Upper lobe of left lung (tissue), 6 donors: ENCODE measurements around the gene LHX2. TPM values are rescaled to one million over a fixed set of nuclear protein-coding genes. Genes with fewer than 3 reads are reported as not detected.

Experiments
- ATAC-seq, 2 donors: fragments of 200-7000 bp; cut with Tn5 transposase; one replicate each; pipeline ENCODE4 v1.9.1; 2022; ENCODE audit warnings: mild to moderate bottlenecking in 2 of 2, moderate library complexity in 2 of 2; ENCODE audit not compliant: low FRiP score in 2 of 2
- DNase-seq, 2 donors: peaks; one replicate each; pipeline ENCODE4 v3.0.0-alpha.2; 2019 to 2020
- H3K27ac ChIP-seq, 4 donors: fragments of 200-600 bp; sonication (generic); one replicate each; pipeline ENCODE4 v1.5.1; 2016 to 2019
- H3K27me3 ChIP-seq, 4 donors: fragments of 200-600 bp; sonication (generic); one replicate each; pipeline ENCODE4 v1.5.1; 2017 to 2019
- H3K36me3 ChIP-seq, 4 donors: fragments of 200-600 bp; sonication (generic); one replicate each; pipeline ENCODE4 v1.5.1; 2016 to 2019
- H3K4me1 ChIP-seq, 4 donors: fragments of 200-600 bp; sonication (generic); one replicate each; pipeline ENCODE4 v1.5.1; 2018 to 2019
- H3K4me3 ChIP-seq, 4 donors: fragments of 200-600 bp; sonication (generic); one replicate each; pipeline ENCODE4 v1.5.1; 2017 to 2019; ENCODE audit warnings: mild to moderate bottlenecking in 2 of 4, moderate library complexity in 1 of 4
- H3K9me3 ChIP-seq, 4 donors: fragments of 200-600 bp; sonication (generic); one replicate each; pipeline ENCODE4 v1.5.1; 2018 to 2019
- EP300 ChIP-seq, 4 donors: sonication (generic); formaldehyde crosslinking; IDR thresholded peaks; one replicate each; pipeline ENCODE4 v1.5.1; 2017; ENCODE audit warnings: antibody characterized with exemption in 4 of 4, control low read depth in 2 of 4
- POLR2A ChIP-seq, 4 donors: fragments of 450-650 bp; IDR thresholded peaks; one replicate each; pipeline ENCODE4 v1.5.1; 2016 to 2017; ENCODE audit warnings: antibody characterized with exemption in 4 of 4, mild to moderate bottlenecking in 2 of 4
- POLR2AphosphoS5 ChIP-seq, 2 donors: sonication (generic); formaldehyde crosslinking; IDR thresholded peaks; one replicate each; pipeline ENCODE4 v1.5.1; 2017; ENCODE audit warnings: antibody characterized with exemption in 2 of 2
- WGBS, 2 donors: methylation state at CpG; one replicate each; pipeline ENCODE4 v1.1.5; 2017 to 2018; 5-methylcytosine and 5-hydroxymethylcytosine counted together
- total RNA-seq, 6 donors: library from RNA; depleted of rRNA in 4 of 6; stranded (reverse); fragments of >200 nt in 4 of 6; gene quantifications; one replicate each; pipeline versions ENCODE4 v1.1.0 to v1.2.1, GENCODE V29; 2016 to 2021
- TF ChIP-seq, protein P1 (sequence below), 6 experiments: fragments of 450-650 bp in 4 of 6; fragments of 200-600 bp in 2 of 6; sonication (generic) in 2 of 6; IDR thresholded peaks; one replicate each; pipeline ENCODE4 v1.5.1; 2016 to 2019; ENCODE audit warnings: antibody characterized with exemption in 6 of 6
- donor health status: DM: no; HTN: no; CAD: no; lungs with moderate emphysema.
- donor health status: DM: no; HTN: yes; CAD: no; lungs with severe emphysema.

LHX2 gene
- total RNA-seq, 6 donors from 2014 or later, result not detected

DNA sequence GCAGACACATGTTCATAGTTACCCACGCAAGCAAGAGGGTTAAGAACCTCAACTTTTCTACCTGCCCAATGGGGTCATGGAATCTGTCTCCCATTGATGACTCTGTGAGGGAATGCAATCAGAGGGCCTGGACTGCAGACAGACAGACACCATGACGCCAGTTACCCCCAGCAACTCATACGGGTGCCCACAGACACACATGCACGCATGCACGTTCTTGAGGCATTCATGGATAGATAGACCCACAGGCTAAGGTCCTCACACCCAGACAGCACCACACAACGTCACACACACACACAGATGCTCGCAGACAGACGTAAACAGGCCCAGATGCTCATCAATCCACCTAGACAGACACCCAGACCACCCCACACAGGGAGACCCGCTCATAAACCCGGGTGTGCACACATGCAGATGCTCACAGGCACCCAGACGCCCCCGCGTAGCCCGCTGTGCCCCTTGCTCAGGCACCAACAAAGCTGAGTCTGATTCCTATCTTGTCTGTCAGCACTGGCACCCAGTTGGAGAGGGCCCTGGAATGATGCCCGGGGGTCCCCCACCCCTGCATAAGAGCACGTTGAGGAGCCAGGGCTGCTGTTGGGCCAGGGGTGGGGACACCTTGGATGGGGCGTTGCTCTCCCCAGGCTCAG lies 23.6 kb downstream of the LHX2 start:
- DNase-seq (peak in 1 of 2 donors; percentile 74), ATAC-seq (no peak)
- peaks cover 0 to 4% (median 0%) of the 10 kb centered on the region in 4 donors for H3K4me1 ChIP-seq
- TF ChIP-seq POLR2AphosphoS5 (IDR thresholded peaks at IDR 0.05), result no peak
- TF ChIP-seq, protein P1, sequence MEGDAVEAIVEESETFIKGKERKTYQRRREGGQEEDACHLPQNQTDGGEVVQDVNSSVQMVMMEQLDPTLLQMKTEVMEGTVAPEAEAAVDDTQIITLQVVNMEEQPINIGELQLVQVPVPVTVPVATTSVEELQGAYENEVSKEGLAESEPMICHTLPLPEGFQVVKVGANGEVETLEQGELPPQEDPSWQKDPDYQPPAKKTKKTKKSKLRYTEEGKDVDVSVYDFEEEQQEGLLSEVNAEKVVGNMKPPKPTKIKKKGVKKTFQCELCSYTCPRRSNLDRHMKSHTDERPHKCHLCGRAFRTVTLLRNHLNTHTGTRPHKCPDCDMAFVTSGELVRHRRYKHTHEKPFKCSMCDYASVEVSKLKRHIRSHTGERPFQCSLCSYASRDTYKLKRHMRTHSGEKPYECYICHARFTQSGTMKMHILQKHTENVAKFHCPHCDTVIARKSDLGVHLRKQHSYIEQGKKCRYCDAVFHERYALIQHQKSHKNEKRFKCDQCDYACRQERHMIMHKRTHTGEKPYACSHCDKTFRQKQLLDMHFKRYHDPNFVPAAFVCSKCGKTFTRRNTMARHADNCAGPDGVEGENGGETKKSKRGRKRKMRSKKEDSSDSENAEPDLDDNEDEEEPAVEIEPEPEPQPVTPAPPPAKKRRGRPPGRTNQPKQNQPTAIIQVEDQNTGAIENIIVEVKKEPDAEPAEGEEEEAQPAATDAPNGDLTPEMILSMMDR (IDR thresholded peaks at IDR 0.05), result no peak
- TF ChIP-seq EP300 (IDR thresholded peaks at IDR 0.05), result no peak
- TF ChIP-seq POLR2A (IDR thresholded peaks at IDR 0.05), result no peak
- H3K36me3 ChIP-seq, result no peaks in the 10 kb centered on the region
- WGBS, 2 donors, result 75 to 82% methylated on average over 11 to 17 of the region's 17 CpGs
- H3K27me3 ChIP-seq, result peaks cover 0 to 30% (median 4%) of the 10 kb centered on the region in 4 donors
- no peak overlapping the region for H3K4me3 ChIP-seq
- no peak overlapping the region for H3K27ac ChIP-seq
- no peaks in the 10 kb centered on the region for H3K9me3 ChIP-seq

DNA sequence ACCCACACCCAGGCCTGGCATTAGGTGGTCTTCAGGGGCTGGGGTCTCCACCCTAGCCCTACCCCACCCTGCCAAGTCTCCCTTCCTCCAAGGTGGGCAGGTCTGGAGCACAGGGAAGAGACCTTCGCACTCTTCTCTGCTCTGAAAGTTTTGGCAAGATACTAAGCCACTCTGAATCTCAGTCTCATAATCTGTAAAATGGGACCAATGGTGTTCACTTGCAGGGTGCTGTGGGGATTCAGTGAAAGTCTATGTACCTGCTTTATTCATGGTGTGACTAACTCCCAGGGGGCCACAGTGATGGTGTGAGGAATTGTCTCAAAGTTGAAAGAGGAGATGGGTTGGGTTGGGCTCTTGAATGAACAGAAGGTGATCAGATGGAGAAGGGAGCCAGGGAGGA lies 25.0 kb downstream of the LHX2 start:
- no peak overlapping the region for H3K4me3 ChIP-seq
- WGBS, 2 donors, result 100% methylated on average over 1 of the region's 1 CpG; no CpG with 5 or more reads in 1 of the 2 donors
- H3K36me3 ChIP-seq, result no peaks in the 10 kb centered on the region
- H3K9me3 ChIP-seq, result no peaks in the 10 kb centered on the region
- H3K4me1 ChIP-seq, result peaks cover 11 to 14% (median 13%) of the 10 kb centered on the region in 4 donors
- DNase-seq (no peak), ATAC-seq (no peak)
- H3K27ac ChIP-seq, result no peak overlapping the region
- peaks cover 2 to 36% (median 7%) of the 10 kb centered on the region in 4 donors for H3K27me3 ChIP-seq
- TF ChIP-seq, protein P1 (IDR thresholded peaks at IDR 0.05), result no peak
- TF ChIP-seq POLR2A (IDR thresholded peaks at IDR 0.05) (no peak), POLR2AphosphoS5 (IDR thresholded peaks at IDR 0.05) (no peak), EP300 (IDR thresholded peaks at IDR 0.05) (no peak)

DNA sequence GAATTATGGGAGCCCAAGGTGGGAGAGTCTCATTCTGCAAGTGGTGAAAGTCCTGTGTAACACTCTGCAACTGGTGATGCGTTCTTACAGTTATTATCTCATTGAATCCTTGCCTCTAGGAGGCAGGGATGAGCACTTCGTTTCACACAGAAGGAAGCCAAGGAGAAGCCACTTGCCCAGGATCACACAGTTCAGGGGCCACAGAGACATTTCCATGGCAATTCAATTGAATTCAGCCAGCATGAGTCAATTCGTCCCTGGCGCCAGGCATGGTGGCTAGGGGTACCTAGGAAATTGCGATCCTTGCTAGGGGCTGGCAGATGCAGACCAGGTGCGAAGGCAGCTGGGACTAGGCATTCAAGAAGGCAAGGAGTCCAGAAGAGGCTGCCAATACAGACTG lies 26.2 kb downstream of the LHX2 start:
- ATAC-seq (no peak), DNase-seq (no peak)
- Histone ChIP-seq H3K9me3 (no peaks in the 10 kb centered on the region), H3K4me1 (peaks cover 10 to 14% (median 14%) of the 10 kb centered on the region in 4 donors), H3K4me3 (no peak overlapping the region), H3K36me3 (no peaks in the 10 kb centered on the region), H3K27me3 (peaks cover 2 to 34% (median 8%) of the 10 kb centered on the region in 4 donors), H3K27ac (no peak overlapping the region)
- TF ChIP-seq POLR2AphosphoS5 (IDR thresholded peaks at IDR 0.05), result no peak
- 57 to 59% methylated on average over 6 of the region's 6 CpGs for WGBS, 2 donors

DNA sequence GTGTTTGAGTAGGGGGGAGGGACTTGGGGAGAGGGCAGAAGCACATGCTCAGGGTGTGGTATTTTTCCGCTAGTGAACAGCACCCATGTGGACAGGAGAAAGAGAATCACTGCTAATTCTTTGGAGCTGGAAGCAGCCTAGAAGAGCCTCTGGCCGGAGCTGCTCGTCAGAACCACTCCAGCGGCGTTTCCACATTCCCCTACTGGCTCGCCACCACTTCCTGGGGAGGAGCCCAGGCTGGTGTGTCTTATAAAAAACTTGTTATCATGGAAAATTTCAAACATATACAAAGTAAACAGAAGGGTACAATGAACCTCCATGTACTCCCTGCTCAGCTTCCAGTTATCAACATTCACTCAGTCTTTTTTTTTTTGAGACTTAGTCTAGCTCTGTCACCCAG lies 26.7 kb downstream of the LHX2 start:
- no peak overlapping the region for H3K27ac ChIP-seq
- no peak for DNase-seq
- TF ChIP-seq POLR2AphosphoS5 (IDR thresholded peaks at IDR 0.05) (no peak), POLR2A (IDR thresholded peaks at IDR 0.05) (no peak), EP300 (IDR thresholded peaks at IDR 0.05) (no peak)
- TF ChIP-seq, protein P1 (IDR thresholded peaks at IDR 0.05), result no peak
- H3K4me3 ChIP-seq, result no peak overlapping the region
- H3K4me1 ChIP-seq, result peaks cover 10 to 14% (median 14%) of the 10 kb centered on the region in 4 donors
- no peak for ATAC-seq
- H3K36me3 ChIP-seq, result no peaks in the 10 kb centered on the region
- WGBS, 2 donors, result 9 to 11% methylated on average over 6 of the region's 6 CpGs
- no peaks in the 10 kb centered on the region for H3K9me3 ChIP-seq
- peaks cover 2 to 30% (median 8%) of the 10 kb centered on the region in 4 donors for H3K27me3 ChIP-seq

- H3K27ac ChIP-seq, result no peak overlapping the region
- ATAC-seq (no peak), DNase-seq (no peak)
- H3K27me3 ChIP-seq, result peaks cover 2 to 29% (median 8%) of the 10 kb centered on the region in 4 donors
- H3K9me3 ChIP-seq, result no peaks in the 10 kb centered on the region
- H3K36me3 ChIP-seq, result no peaks in the 10 kb centered on the region
- TF ChIP-seq, protein P1 (IDR thresholded peaks at IDR 0.05), result no peak
- TF ChIP-seq POLR2AphosphoS5 (IDR thresholded peaks at IDR 0.05) (no peak), POLR2A (IDR thresholded peaks at IDR 0.05) (no peak), EP300 (IDR thresholded peaks at IDR 0.05) (no peak)
- H3K4me3 ChIP-seq, result no peak overlapping the region
- 65 to 68% methylated on average over 9 of the region's 9 CpGs for WGBS, 2 donors
- H3K4me1 ChIP-seq, result peaks cover 10 to 14% (median 14%) of the 10 kb centered on the region in 4 donors
These were observed 27.4 kb downstream of the LHX2 start for GRCh38 chr9:124038790-124039633.
